WTC11 (cell line): ENCODE results near the gene CDH19.

Source experiments
- CTCF ChIP-seq: fragments of 200-600 bp; IDR thresholded peaks from 2 replicates; pipeline ENCODE4 v1.8.0; 2022; ENCODE audit warnings: antibody characterized with exemption
- NR3C1 ChIP-seq: sonication (generic); formaldehyde crosslinking; conservative IDR thresholded peaks from 2 replicates; pipeline ENCODE4 v1.8.1; 2023; ENCODE audit warnings: low read depth, mild to moderate bottlenecking, missing genetic modification reagents

DNA sequence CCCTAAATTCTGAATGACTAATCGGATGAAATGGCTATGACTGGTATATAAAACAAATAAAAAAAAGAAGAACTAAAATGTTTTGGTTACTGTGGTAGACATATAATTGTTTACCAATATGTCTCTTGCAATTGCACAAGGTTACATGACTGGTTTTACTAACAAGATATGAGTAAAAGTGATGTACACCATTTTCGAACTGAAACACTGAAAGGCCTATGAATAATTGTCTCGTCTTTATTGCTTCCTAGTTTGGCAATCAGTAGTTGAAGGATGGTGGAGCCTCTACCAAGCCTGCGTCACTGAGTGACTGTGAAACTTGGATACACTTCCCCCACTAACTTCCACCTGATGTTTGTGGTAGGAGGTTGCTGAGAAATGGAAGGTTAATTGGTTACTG is 16.5 kb downstream of the CDH19 start:
- TF ChIP-seq NR3C1 (CRISPR knock-in tag) = no peak
- no peak for TF ChIP-seq CTCF
